ENCODE results near the gene ECT2.
"Not testable (repeated sequence)": the region's sequence is repeated elsewhere in the genome, so short reads cannot be mapped to it uniquely, and the experiment has no call there.

Gene ECT2

DNA sequence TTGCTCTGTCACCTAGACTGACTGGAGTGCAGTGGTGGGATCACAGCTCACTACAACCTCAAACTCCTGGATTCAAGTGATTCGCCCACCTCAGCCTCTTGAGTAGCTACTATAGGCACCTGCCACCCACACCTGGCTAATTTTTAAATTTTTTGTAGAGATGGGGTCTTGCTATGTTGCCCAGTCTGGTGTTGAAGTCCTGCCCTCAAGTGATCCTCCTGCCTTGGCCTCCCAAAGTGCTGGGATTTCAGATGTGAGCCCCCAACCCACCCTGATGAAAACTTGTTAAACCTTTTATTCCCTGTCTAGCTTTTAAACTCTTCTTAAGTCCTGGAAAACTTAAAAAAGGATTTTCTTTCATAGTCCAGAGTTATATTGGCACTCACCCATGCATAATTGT lies 2.6 kb downstream of the ECT2 start:
- in situ Hi-C loops (cut with MboI; ENCODE audit: low sequenced_read_pairs, unreplicated experiment): no loop called here
- no peak for DNase-seq (ENCODE audit: low spot score)
- TF ChIP-seq, protein P1, sequence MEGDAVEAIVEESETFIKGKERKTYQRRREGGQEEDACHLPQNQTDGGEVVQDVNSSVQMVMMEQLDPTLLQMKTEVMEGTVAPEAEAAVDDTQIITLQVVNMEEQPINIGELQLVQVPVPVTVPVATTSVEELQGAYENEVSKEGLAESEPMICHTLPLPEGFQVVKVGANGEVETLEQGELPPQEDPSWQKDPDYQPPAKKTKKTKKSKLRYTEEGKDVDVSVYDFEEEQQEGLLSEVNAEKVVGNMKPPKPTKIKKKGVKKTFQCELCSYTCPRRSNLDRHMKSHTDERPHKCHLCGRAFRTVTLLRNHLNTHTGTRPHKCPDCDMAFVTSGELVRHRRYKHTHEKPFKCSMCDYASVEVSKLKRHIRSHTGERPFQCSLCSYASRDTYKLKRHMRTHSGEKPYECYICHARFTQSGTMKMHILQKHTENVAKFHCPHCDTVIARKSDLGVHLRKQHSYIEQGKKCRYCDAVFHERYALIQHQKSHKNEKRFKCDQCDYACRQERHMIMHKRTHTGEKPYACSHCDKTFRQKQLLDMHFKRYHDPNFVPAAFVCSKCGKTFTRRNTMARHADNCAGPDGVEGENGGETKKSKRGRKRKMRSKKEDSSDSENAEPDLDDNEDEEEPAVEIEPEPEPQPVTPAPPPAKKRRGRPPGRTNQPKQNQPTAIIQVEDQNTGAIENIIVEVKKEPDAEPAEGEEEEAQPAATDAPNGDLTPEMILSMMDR (IDR thresholded peaks at IDR 0.05; ENCODE audit: borderline replicate concordance, control extremely low read depth, extremely low read depth, insufficient read depth, missing control alignments): no peak

DNA sequence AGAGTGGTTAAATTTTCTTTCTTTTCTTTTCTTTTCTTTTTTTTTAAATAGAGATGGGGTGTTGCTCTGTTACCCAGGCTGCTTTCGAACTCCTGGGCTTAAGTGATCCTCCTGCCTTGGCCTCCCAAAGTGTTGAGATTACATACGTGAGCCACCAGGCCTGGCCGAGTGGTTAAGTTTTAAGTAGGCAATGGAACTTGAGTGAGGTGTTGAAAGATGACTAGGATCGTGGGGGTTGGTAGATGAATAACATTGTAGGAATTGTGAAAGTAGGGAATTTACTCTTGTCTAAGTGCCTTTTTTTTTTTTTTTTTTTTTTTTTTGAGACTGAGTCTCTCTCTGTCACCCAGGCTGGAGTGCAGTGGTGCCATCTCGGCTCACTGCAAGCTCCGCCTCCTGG lies 9.9 kb downstream of the ECT2 start:
- not testable (repeated sequence) for DNase-seq (ENCODE audit: low spot score)

DNA sequence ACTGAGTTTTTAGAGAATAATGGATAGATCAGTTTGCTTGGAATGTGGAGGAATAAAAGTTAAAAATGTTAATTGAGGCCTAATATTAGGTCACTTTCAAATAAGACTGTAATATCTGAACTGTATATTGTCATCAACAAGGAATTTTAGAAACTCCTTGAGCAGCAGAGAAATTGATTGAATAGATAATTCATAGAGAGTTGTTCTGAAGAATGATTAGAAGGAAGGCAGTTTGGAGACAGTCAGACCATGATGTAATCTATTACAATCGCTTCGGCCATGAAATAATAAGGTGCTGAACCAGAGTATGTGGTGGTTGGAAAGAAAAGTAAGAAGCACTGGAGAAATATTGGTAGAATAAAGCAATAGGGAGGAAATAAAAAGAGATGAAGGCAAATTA lies 15.7 kb downstream of the ECT2 start:
- DNase-seq (ENCODE audit: low spot score): no peak
- TF ChIP-seq, protein P1 (IDR thresholded peaks at IDR 0.05; ENCODE audit: borderline replicate concordance, control extremely low read depth, extremely low read depth, insufficient read depth, missing control alignments): no peak
- in situ Hi-C loops (cut with MboI; ENCODE audit: low sequenced_read_pairs, unreplicated experiment): no loop called here

More for the DNA sequence above, 9.9 kb downstream of the ECT2 start:
- in situ Hi-C loops (cut with MboI; ENCODE audit: low sequenced_read_pairs, unreplicated experiment): not testable (repeated sequence)

DNA sequence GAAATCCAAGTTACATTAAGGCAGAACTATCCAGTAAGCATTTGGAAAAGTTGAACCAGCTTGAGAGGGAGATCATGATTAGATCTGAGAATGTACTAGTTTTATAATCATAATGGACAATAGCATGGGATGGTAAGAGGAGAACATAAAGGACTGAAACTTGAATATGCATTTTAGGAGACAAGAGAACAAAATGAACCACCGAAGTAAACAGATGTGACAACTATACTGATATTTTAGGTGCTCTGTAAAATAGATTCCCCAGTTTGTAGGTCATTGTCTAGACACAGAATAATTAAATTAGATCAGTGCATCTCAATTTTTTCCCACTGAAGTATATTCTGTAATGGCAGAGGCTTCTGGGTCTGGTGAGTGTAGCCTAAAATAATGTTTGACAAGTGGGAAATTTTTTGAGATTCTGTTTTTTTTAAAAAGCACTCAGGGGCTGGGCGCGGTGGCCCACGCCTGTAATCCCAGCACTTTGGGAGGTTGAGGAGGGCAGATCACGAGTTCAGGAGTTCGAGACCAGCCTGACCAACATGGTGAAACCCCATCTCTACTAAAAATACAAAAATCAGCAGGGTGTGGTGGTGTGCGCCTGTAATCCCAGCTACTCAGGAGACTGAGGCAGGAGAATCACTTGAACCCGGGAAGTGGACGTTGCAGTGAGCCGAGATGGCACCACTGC lies 16.3 kb downstream of the ECT2 start:
- TF ChIP-seq, protein P1 (IDR thresholded peaks at IDR 0.05; ENCODE audit: borderline replicate concordance, control extremely low read depth, extremely low read depth, insufficient read depth, missing control alignments): no peak
- no peak for DNase-seq (ENCODE audit: low spot score)
- in situ Hi-C loops (cut with MboI; ENCODE audit: low sequenced_read_pairs, unreplicated experiment): no loop called here

DNA sequence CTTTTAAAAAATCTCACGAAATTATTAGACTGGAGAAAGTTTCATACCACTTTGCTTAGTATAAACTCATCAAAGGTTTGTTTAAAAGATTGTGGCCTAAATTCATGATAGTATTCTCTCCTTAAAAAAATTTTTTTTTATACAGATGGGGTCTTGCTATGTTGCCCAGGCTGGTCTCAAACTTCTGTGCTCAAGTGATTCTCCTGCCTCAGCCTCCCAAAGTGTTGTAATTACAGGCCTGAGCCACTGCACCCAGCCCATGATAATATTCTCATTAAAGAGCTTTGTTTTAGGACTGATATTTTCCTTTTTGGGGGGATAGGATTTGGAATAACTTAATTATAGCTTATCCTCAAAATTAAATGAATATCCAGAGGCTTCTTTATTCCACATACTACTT lies 19.9 kb downstream of the ECT2 start:
- in situ Hi-C loops (cut with MboI; ENCODE audit: low sequenced_read_pairs, unreplicated experiment): no loop called here
- no peak for DNase-seq (ENCODE audit: low spot score)
- TF ChIP-seq, protein P1 (IDR thresholded peaks at IDR 0.05; ENCODE audit: borderline replicate concordance, control extremely low read depth, extremely low read depth, insufficient read depth, missing control alignments): no peak

DNA sequence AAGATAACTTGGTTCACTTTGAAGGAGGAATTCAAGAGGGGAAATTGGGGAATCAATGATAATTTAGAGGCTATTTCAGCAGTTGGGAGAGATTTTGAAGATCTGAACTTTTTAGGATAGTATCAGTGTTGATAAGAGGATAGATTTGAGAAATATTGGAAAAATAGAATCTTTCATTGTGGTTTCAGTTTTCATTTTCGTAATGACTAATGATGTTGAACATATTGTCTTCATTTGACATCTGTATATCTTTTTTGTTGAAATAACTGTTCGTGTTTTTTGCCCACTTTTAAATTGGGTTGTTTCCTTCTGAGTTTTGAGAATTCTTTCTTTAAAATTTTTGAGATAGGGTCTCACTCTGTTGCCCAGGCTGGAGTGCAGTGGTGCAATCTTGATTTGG lies 21.1 kb downstream of the ECT2 start:
- TF ChIP-seq, protein P1 (IDR thresholded peaks at IDR 0.05; ENCODE audit: borderline replicate concordance, control extremely low read depth, extremely low read depth, insufficient read depth, missing control alignments): no peak
- in situ Hi-C loops (cut with MboI; ENCODE audit: low sequenced_read_pairs, unreplicated experiment): no loop called here
- DNase-seq (ENCODE audit: low spot score): no peak

DNA sequence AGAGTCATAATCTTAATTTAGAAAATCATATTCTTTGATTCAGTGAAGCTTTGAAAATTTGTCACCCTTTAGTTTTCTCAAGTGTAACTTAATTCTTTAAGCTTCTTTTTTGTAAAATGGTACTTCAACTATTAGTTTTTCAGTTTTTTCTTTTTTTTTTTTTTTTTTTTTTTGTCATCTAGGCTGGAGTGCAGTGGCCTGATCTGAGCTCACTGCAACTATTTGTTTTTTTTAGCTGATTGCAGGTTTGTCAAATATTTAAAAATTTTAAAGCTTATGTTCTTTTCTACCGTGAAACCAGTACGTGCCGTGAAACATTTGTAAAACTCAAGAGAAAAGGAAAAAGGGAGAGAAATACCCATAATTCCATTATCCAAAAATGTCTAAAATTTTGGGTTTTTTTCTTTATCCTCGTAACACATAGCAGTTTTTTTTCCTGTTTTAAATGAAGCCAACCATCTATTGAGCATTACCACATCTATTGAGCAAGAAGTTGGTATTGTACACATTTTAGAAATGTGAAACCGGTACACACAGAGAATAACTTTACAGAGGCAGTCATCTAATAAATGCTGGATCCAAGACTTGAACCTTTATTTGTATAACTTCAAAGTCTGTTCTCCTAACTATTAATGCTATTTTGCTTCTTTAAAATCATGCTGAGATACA lies 25.7 kb downstream of the ECT2 start:
- TF ChIP-seq, protein P1 (IDR thresholded peaks at IDR 0.05; ENCODE audit: borderline replicate concordance, control extremely low read depth, extremely low read depth, insufficient read depth, missing control alignments): no peak
- DNase-seq (ENCODE audit: low spot score): no peak
- in situ Hi-C loops (cut with MboI; ENCODE audit: low sequenced_read_pairs, unreplicated experiment): no loop called here

Data from GM13976 (cell line).